ENCODE results near the gene TTC22. TPM values are rescaled to one million over a fixed set of nuclear protein-coding genes. Genes with fewer than 3 reads are reported as not detected.

TTC22 gene
- polyA plus RNA-seq, 3 donors = 5.6 to 9.2 (median 6.3) TPM

GRCh38 chr1:54741531-54741930 lies 59.6 kb downstream of the TTC22 start:
- no peak for DNase-seq (ENCODE audit: extremely low read depth in 1 of 11, low read depth in 9 of 11, low spot score in 4 of 11)

- DNase-seq (ENCODE audit: extremely low read depth in 1 of 11, low read depth in 9 of 11, low spot score in 4 of 11) = no peak
These were observed 62.9 kb downstream of the TTC22 start for GRCh38 chr1:54738244-54738643.

GRCh38 chr1:54736685-54737084 lies 64.4 kb downstream of the TTC22 start:
- no peak for DNase-seq (ENCODE audit: extremely low read depth in 1 of 11, low read depth in 9 of 11, low spot score in 4 of 11)

Other genes starting within 250 kb of the TTC22 start
- 10 to 100 TPM; 23.1 to 38.1 (median 32.5) TPM for gene FAM151A, start 177.8 kb downstream of the TTC22 start, polyA plus RNA-seq (ENCODE audit: insufficient read length in 3 of 3)
- 10 to 100 TPM in 1 of 3 donors, 1 to 10 TPM in 2; 2.4 to 15.3 (median 7.5) TPM for gene MROH7, start 159.5 kb downstream of the TTC22 start, polyA plus RNA-seq (ENCODE audit: insufficient read length in 3 of 3)
- 10 to 100 TPM; 31.8 to 34.1 (median 32.8) TPM for gene TTC4, start 85.5 kb downstream of the TTC22 start, polyA plus RNA-seq (ENCODE audit: insufficient read length in 3 of 3)
- gene PARS2, start 36.8 kb downstream of the TTC22 start, polyA plus RNA-seq (ENCODE audit: insufficient read length in 3 of 3) = 10 to 100 TPM in 1 of 3 donors, 1 to 10 TPM in 2; 9.0 to 11.4 (median 9.5) TPM
- gene DHCR24, start 85.9 kb upstream of the TTC22 start, polyA plus RNA-seq (ENCODE audit: insufficient read length in 3 of 3) = 10 to 100 TPM; 76.1 to 82.0 (median 76.7) TPM
- 1 to 10 TPM in 1 of 3 donors, under 1 TPM in 2; 0.65 to 1.9 (median 0.68) TPM for gene TMEM61, start 179.3 kb upstream of the TTC22 start, polyA plus RNA-seq (ENCODE audit: insufficient read length in 3 of 3)
- 1 to 10 TPM; 3.3 to 4.2 (median 3.6) TPM for gene BSND, start 197.6 kb upstream of the TTC22 start, polyA plus RNA-seq (ENCODE audit: insufficient read length in 3 of 3)
- 1 to 10 TPM; 1.4 to 2.1 (median 2.1) TPM for gene PCSK9, start 238.2 kb upstream of the TTC22 start, polyA plus RNA-seq (ENCODE audit: insufficient read length in 3 of 3)